ENCODE measurements around the gene USH1G. TPM values are rescaled to one million over a fixed set of nuclear protein-coding genes. Genes with fewer than 3 reads are reported as not detected.
A peak's percentile ranks its signal among the peaks of the same experiment; 100 is the strongest.
"Not testable (repeated sequence)": the region's sequence is repeated elsewhere in the genome, so short reads cannot be mapped to it uniquely, and the experiment has no call there.

USH1G gene
- total RNA-seq, 1 donor from 2014 or later = not detected

GRCh38 chr17:74873874-74874614 is 49.0 kb downstream of the USH1G start:
- peak; percentile 33 for DNase-seq

GRCh38 chr17:74873037-74873873 is 49.8 kb downstream of the USH1G start:
- peak; percentile 100 for DNase-seq

- no peak for DNase-seq
These were observed 50.6 kb downstream of the USH1G start, which contains the start of gene FDXR for GRCh38 chr17:74872313-74873036. TSS of gene FDXR (minus strand) at chr17:74872994. CDS start at chr17:74872944, 50 bp downstream.

- DNase-seq = no peak
These were observed 51.5 kb downstream of the USH1G start for GRCh38 chr17:74871356-74872076.

GRCh38 chr17:74870512-74870911 is 52.5 kb downstream of the USH1G start:
- no peak for DNase-seq

- DNase-seq = not testable (repeated sequence)
These were observed 53.0 kb downstream of the USH1G start for GRCh38 chr17:74870028-74870427.

- DNase-seq = no peak
These were observed 54.2 kb downstream of the USH1G start for GRCh38 chr17:74868908-74869255.

- no peak for DNase-seq
These were observed 54.7 kb downstream of the USH1G start for GRCh38 chr17:74868251-74868907.

GRCh38 chr17:74866198-74866835 is 56.7 kb downstream of the USH1G start:
- no peak for DNase-seq

Other genes starting within 250 kb of the USH1G start
- gene CD300LF, start 210.3 kb downstream of the USH1G start, total RNA-seq = not detected in 2 replicates
- gene RAB37, start 186.0 kb downstream of the USH1G start, total RNA-seq = 0.17 and 0.37 TPM in 2 replicates
- 10.4 and 22.5 TPM in 2 replicates for gene NHERF1, start 174.6 kb downstream of the USH1G start, total RNA-seq
- 29.9 and 37.6 TPM in 2 replicates for gene NAT9, start 146.9 kb downstream of the USH1G start, total RNA-seq
- gene GRIN2C, start 63.4 kb downstream of the USH1G start, total RNA-seq = 0.14 and 0.17 TPM in 2 replicates
- gene FDXR, start 50.3 kb downstream of the USH1G start, total RNA-seq = 36.2 and 59.5 TPM in 2 replicates
- 0.05 TPM in 1 of 2 replicates, not detected in the other for gene FADS6, start 29.6 kb downstream of the USH1G start, total RNA-seq
- not detected in 2 replicates for gene OTOP2, start 1.0 kb upstream of the USH1G start, total RNA-seq
- gene OTOP3, start 12.6 kb upstream of the USH1G start, total RNA-seq = not detected in 2 replicates
- gene HID1, start 49.5 kb upstream of the USH1G start, total RNA-seq = 53.8 and 65.1 TPM in 2 replicates
- gene CDR2L, start 64.4 kb upstream of the USH1G start, total RNA-seq = 19.1 and 23.5 TPM in 2 replicates
- gene MRPL58, start 89.4 kb upstream of the USH1G start, total RNA-seq = 24.7 and 35.6 TPM in 2 replicates
- gene ATP5PD, start 123.7 kb upstream of the USH1G start, total RNA-seq = 214 and 256 TPM in 2 replicates
- gene KCTD2, start 124.0 kb upstream of the USH1G start, total RNA-seq = 17.4 and 22.8 TPM in 2 replicates
- gene SLC16A5, start 164.7 kb upstream of the USH1G start, total RNA-seq = 11.4 and 17.1 TPM in 2 replicates
- 3.1 and 3.9 TPM in 2 replicates for gene ARMC7, start 186.7 kb upstream of the USH1G start, total RNA-seq
- gene NT5C, start 208.5 kb upstream of the USH1G start, total RNA-seq = 48.8 and 51.9 TPM in 2 replicates
- 120 and 160 TPM in 2 replicates for gene JPT1, start 231.3 kb upstream of the USH1G start, total RNA-seq

Measured in dermis blood vessel endothelial cell (primary cell).